CD14-positive monocyte (primary cell): ENCODE measurements around the gene ATP6V1D. TPM values are rescaled to one million over a fixed set of nuclear protein-coding genes. Genes with fewer than 3 reads are reported as not detected.

Experiments used
- DNase-seq, 3 donors: peaks; one replicate each; pipeline ENCODE4 v3.0.0-alpha.2; 2011 to 2022
- H2AFZ ChIP-seq: 2 replicates; pipeline ENCODE4 v1.6.0; 2012; ENCODE audit warnings: mild to moderate bottlenecking, low read depth, low read length, inconsistent platforms; ENCODE audit not compliant: insufficient read depth, poor library complexity, severe bottlenecking
- H3K27ac ChIP-seq, 2 donors: 1 replicate in 1 of 2; 2 replicates in 1 of 2; pipeline ENCODE4 v1.5.1; 2012 to 2013; ENCODE audit warnings: low read length in 2 of 2, control low read depth in 1 of 2, inconsistent platforms in 1 of 2, low read depth in 1 of 2, mild to moderate bottlenecking in 1 of 2
- H3K27me3 ChIP-seq, 2 donors: one replicate each; pipeline versions ENCODE4 v1.6.0 to v1.6.1; 2011 to 2013; ENCODE audit warnings: low read length in 2 of 2; ENCODE audit not compliant: control insufficient read depth in 2 of 2, insufficient read depth in 2 of 2
- H3K36me3 ChIP-seq, 2 donors: replicated peaks in 1 of 2; 1 replicate in 1 of 2; 2 replicates in 1 of 2; pipeline versions ENCODE4 v1.5.1 to v1.6.1; 2012 to 2013; ENCODE audit warnings: low read length in 2 of 2, control low read depth in 1 of 2, inconsistent platforms in 1 of 2, mild to moderate bottlenecking in 1 of 2; ENCODE audit not compliant: insufficient read depth in 2 of 2, control insufficient read depth in 1 of 2
- H3K4me1 ChIP-seq, 2 donors: 1 replicate in 1 of 2; 2 replicates in 1 of 2; pipeline versions ENCODE4 v1.5.1 to v1.6.1; 2012 to 2013; ENCODE audit warnings: low read length in 2 of 2, control low read depth in 1 of 2, inconsistent platforms in 1 of 2, mild to moderate bottlenecking in 1 of 2, moderate library complexity in 1 of 2; ENCODE audit not compliant: insufficient read depth in 2 of 2, control insufficient read depth in 1 of 2
- H3K4me2 ChIP-seq: replicated peaks from 2 replicates; pipeline ENCODE3; 2012; ENCODE audit warnings: low read length, moderate library complexity, mild to moderate bottlenecking; ENCODE audit not compliant: poor library complexity, severe bottlenecking; ENCODE audit errors: extremely low read depth
- H3K4me3 ChIP-seq, 3 experiments: fragments of 200-600 bp in 1 of 3; sonication (generic) in 1 of 3; replicated peaks in 1 of 3; 1 replicate in 2 of 3; 2 replicates in 1 of 3; pipeline ENCODE4 v1.5.1; 2011 to 2013; ENCODE audit warnings: low read length in 3 of 3, mild to moderate bottlenecking in 3 of 3, control low read depth in 2 of 3, low read depth in 2 of 3, inconsistent platforms in 1 of 3, moderate library complexity in 1 of 3
- H3K79me2 ChIP-seq: 2 replicates; pipeline ENCODE4 v1.6.0; 2012; ENCODE audit warnings: mild to moderate bottlenecking, control low read depth, inconsistent platforms, low read length, moderate library complexity; ENCODE audit not compliant: insufficient read depth
- H3K9ac ChIP-seq: 2 replicates; pipeline ENCODE4 v1.6.0; 2017; ENCODE audit warnings: low read length, mild to moderate bottlenecking; ENCODE audit not compliant: insufficient read depth, poor library complexity, severe bottlenecking
- H3K9me3 ChIP-seq, 2 donors: replicated peaks in 1 of 2; 1 replicate in 1 of 2; 2 replicates in 1 of 2; pipeline versions ENCODE4 v1.5.1 to v1.6.1; 2012 to 2013; ENCODE audit warnings: low read length in 2 of 2, control low read depth in 1 of 2; ENCODE audit not compliant: control insufficient read depth in 1 of 2, insufficient read depth in 1 of 2
- H4K20me1 ChIP-seq: 2 replicates; pipeline ENCODE4 v1.6.0; 2012; ENCODE audit warnings: mild to moderate bottlenecking, low read length, control low read depth, moderate library complexity; ENCODE audit not compliant: insufficient read depth
- H3K27ac Mint-ChIP-seq, 7 donors: one replicate each; pipeline ENCODE4 v1.8.0; 2020; ENCODE audit warnings: mild to moderate bottlenecking in 7 of 7, mixed read lengths in 7 of 7, moderate library complexity in 6 of 7, inconsistent platforms in 2 of 7
- H3K27me3 Mint-ChIP-seq, 3 donors: one replicate each; pipeline ENCODE4 v1.8.0; 2021 to 2022; ENCODE audit warnings: low read depth in 3 of 3, mild to moderate bottlenecking in 3 of 3, mixed read lengths in 3 of 3, moderate library complexity in 3 of 3, inconsistent platforms in 1 of 3
- H3K36me3 Mint-ChIP-seq, 2 donors: one replicate each; pipeline ENCODE4 v1.8.0; 2020; ENCODE audit warnings: mixed read lengths in 2 of 2, inconsistent platforms in 1 of 2, mild to moderate bottlenecking in 1 of 2
- H3K4me1 Mint-ChIP-seq: one replicate; pipeline ENCODE4 v1.8.0; 2020; ENCODE audit warnings: mild to moderate bottlenecking, mixed read lengths
- H3K4me3 Mint-ChIP-seq, 2 donors: one replicate each; pipeline ENCODE4 v1.8.0; 2020; ENCODE audit warnings: mild to moderate bottlenecking in 2 of 2, mixed read lengths in 2 of 2, moderate library complexity in 1 of 2
- H3K9me3 Mint-ChIP-seq, 7 donors: one replicate each; pipeline ENCODE4 v1.8.0; 2020 to 2022; ENCODE audit warnings: mixed read lengths in 7 of 7, mild to moderate bottlenecking in 6 of 7, moderate library complexity in 6 of 7, inconsistent platforms in 2 of 7
- CTCF ChIP-seq: fragments of 200-600 bp; IDR thresholded peaks from one replicate; pipeline ENCODE4 v1.8.0; 2022; ENCODE audit warnings: antibody characterized with exemption, mild to moderate bottlenecking
- WGBS: methylation state at CpG from one replicate; pipeline ENCODE4 v1.1.5; 2013; ENCODE audit warnings: missing lambda C conversion rate; ENCODE audit not compliant: insufficient coverage; 5-methylcytosine and 5-hydroxymethylcytosine counted together
- intact Hi-C, 2 donors: fragments of 100-400 bp; cut with micrococcal nuclease; formaldehyde crosslinking; loops; one replicate each; pipeline versions ENCODE4 v1.15.0 to v1.15.1; 2023
- polyA plus RNA-seq, 3 donors: library from polyadenylated mRNA; depleted of rRNA in 1 of 3; unstranded in 2 of 3; stranded (reverse) in 1 of 3; fragments of 300-500 nt in 2 of 3; fragments of >200 nt in 1 of 3; fragmentation: Illumina TruSeq in 2 of 3; gene quantifications; 1 replicate in 2 of 3; 2 replicates in 1 of 3; pipeline ENCODE4 v1.2.3, GENCODE V29; 2012 to 2021

Gene ATP6V1D
- polyA plus RNA-seq, 3 donors, result 18.4 to 122 (median 94.1) TPM

GRCh38 chr14:67371247-67372148, 11.9 kb upstream of the ATP6V1D start:
- H3K27me3 ChIP-seq, result no peaks in the 10 kb centered on the region
- H3K27ac ChIP-seq, result no peak overlapping the region
- no peak overlapping the region for H2AFZ ChIP-seq
- peaks cover 94 to 100% of the 10 kb centered on the region in 2 donors for H3K36me3 ChIP-seq
- H3K4me3 Mint-ChIP-seq, result no peak overlapping the region
- no CpG with 5 or more reads among the region's 4 CpGs for WGBS
- H3K27ac Mint-ChIP-seq, result peak overlapping the region in 2 of 7 donors; percentile 55 to 78
- H3K4me2 ChIP-seq, result no peak overlapping the region
- H3K9ac ChIP-seq, result no peak overlapping the region
- H3K36me3 Mint-ChIP-seq, result peaks cover 79 to 92% of the 10 kb centered on the region in 2 donors
- peaks cover 27% of the 10 kb centered on the region for H3K79me2 ChIP-seq
- intact Hi-C loops, result no loop called here
- no peaks in the 10 kb centered on the region for H3K9me3 Mint-ChIP-seq
- H3K4me3 ChIP-seq, result no peak overlapping the region
- TF ChIP-seq CTCF, result no peak
- H3K27me3 Mint-ChIP-seq, result no peaks in the 10 kb centered on the region
- no peaks in the 10 kb centered on the region for H3K4me1 ChIP-seq
- peaks cover 46% of the 10 kb centered on the region for H4K20me1 ChIP-seq
- H3K4me1 Mint-ChIP-seq, result no peaks in the 10 kb centered on the region
- DNase-seq, result no peak
- H3K9me3 ChIP-seq, result no peaks in the 10 kb centered on the region

- no peak for TF ChIP-seq CTCF
- Mint-ChIP-seq H3K36me3 (peaks cover 80 to 92% of the 10 kb centered on the region in 2 donors), H3K4me3 (no peak overlapping the region), H3K9me3 (no peaks in the 10 kb centered on the region), H3K27ac (peak overlapping the region in 2 of 7 donors; percentile 25 to 43), H3K27me3 (no peaks in the 10 kb centered on the region), H3K4me1 (no peaks in the 10 kb centered on the region)
- no peak overlapping the region for H3K9ac ChIP-seq
- H3K27ac ChIP-seq, result no peak overlapping the region
- H3K4me2 ChIP-seq, result no peak overlapping the region
- intact Hi-C loops, result no loop called here
- H3K9me3 ChIP-seq, result no peaks in the 10 kb centered on the region
- no peak overlapping the region for H3K4me3 ChIP-seq
- DNase-seq, result no peak
- no peaks in the 10 kb centered on the region for H3K4me1 ChIP-seq
- H3K36me3 ChIP-seq, result peaks cover 94 to 100% of the 10 kb centered on the region in 2 donors
- peaks cover 34% of the 10 kb centered on the region for H3K79me2 ChIP-seq
- WGBS, result 100% methylated on average over 1 of the region's 5 CpGs
- H4K20me1 ChIP-seq, result peaks cover 45% of the 10 kb centered on the region
- no peak overlapping the region for H2AFZ ChIP-seq
- H3K27me3 ChIP-seq, result no peaks in the 10 kb centered on the region
These were observed 11.2 kb upstream of the ATP6V1D start for GRCh38 chr14:67370830-67371229.
